Liver (tissue), 9 donors: ENCODE data around the gene KIF2B. TPM values are rescaled to one million over a fixed set of nuclear protein-coding genes. Genes with fewer than 3 reads are reported as not detected.

Experiments used
- DNase-seq: peaks from one replicate; pipeline ENCODE4 v3.0.0-alpha.2; 2017; ENCODE audit warnings: low spot score
- H3K27ac ChIP-seq, 2 donors: one replicate each; pipeline ENCODE4 v1.7.0; 2013; ENCODE audit warnings: inconsistent platforms in 2 of 2, low read length in 2 of 2, control low read depth in 1 of 2, low read depth in 1 of 2, mild to moderate bottlenecking in 1 of 2
- H3K27me3 ChIP-seq, 4 donors: one replicate each; pipeline versions ENCODE4 v1.6.1 to v1.7.0; 2013; ENCODE audit warnings: low read length in 3 of 4, inconsistent platforms in 1 of 4, mild to moderate bottlenecking in 1 of 4, moderate library complexity in 1 of 4; ENCODE audit not compliant: control insufficient read depth in 4 of 4, insufficient read depth in 4 of 4
- H3K36me3 ChIP-seq, 4 donors: one replicate each; pipeline versions ENCODE4 v1.6.1 to v1.7.0; 2013; ENCODE audit warnings: low read length in 3 of 4, mild to moderate bottlenecking in 3 of 4, low read depth in 1 of 4, moderate library complexity in 1 of 4; ENCODE audit not compliant: control insufficient read depth in 4 of 4, insufficient read depth in 3 of 4
- H3K4me1 ChIP-seq, 4 donors: one replicate each; pipeline versions ENCODE4 v1.6.1 to v1.7.0; 2013; ENCODE audit warnings: low read length in 3 of 4, mild to moderate bottlenecking in 3 of 4, moderate library complexity in 1 of 4; ENCODE audit not compliant: control insufficient read depth in 4 of 4, insufficient read depth in 4 of 4
- H3K4me3 ChIP-seq, 3 donors: one replicate each; pipeline versions ENCODE4 v1.6.1 to v1.7.0; 2013; ENCODE audit warnings: low read length in 3 of 3, control low read depth in 1 of 3, low read depth in 1 of 3, mild to moderate bottlenecking in 1 of 3
- H3K9ac ChIP-seq, 2 donors: one replicate each; pipeline ENCODE4 v1.7.0; 2013; ENCODE audit warnings: low read length in 2 of 2, mild to moderate bottlenecking in 2 of 2, moderate library complexity in 2 of 2, control low read depth in 1 of 2, low read depth in 1 of 2
- H3K9me3 ChIP-seq, 4 donors: one replicate each; pipeline versions ENCODE4 v1.6.1 to v1.7.0; 2013; ENCODE audit warnings: low read length in 3 of 4; ENCODE audit not compliant: control insufficient read depth in 4 of 4
- ATF3 ChIP-seq: IDR thresholded peaks from 2 replicates; pipeline ENCODE4 v1.6.1; 2016; ENCODE audit warnings: antibody characterized with exemption
- CTCF ChIP-seq: fragments of 150-350 bp; IDR thresholded peaks from 2 replicates; pipeline ENCODE4 v1.5.1; 2017; ENCODE audit warnings: improper control_type of control experiment, low read depth, low read length; ENCODE audit not compliant: missing input control
- EGR1 ChIP-seq, 2 donors: IDR thresholded peaks; 2 replicates each; pipeline ENCODE4 v1.6.1; 2016 to 2018; ENCODE audit warnings: antibody characterized with exemption in 2 of 2, low read depth in 2 of 2
- FOXA1 ChIP-seq: IDR thresholded peaks from 2 replicates; pipeline ENCODE4 v1.6.1; 2016; ENCODE audit warnings: antibody characterized with exemption
- FOXA2 ChIP-seq: IDR thresholded peaks from 2 replicates; pipeline ENCODE4 v1.6.1; 2016; ENCODE audit warnings: antibody characterized with exemption
- GABPA ChIP-seq, 2 donors: IDR thresholded peaks in 1 of 2; conservative IDR thresholded peaks in 1 of 2; 2 replicates each; pipeline ENCODE4 v1.6.1; 2016; ENCODE audit warnings: antibody characterized with exemption in 2 of 2, mild to moderate bottlenecking in 1 of 2, moderate library complexity in 1 of 2
- HNF4A ChIP-seq, 2 donors: conservative IDR thresholded peaks; 2 replicates each; pipeline ENCODE4 v1.6.1; 2016; ENCODE audit warnings: antibody characterized with exemption in 2 of 2, mild to moderate bottlenecking in 2 of 2
- HNF4G ChIP-seq: IDR thresholded peaks from 2 replicates; pipeline ENCODE4 v1.6.1; 2016; ENCODE audit warnings: antibody characterized with exemption
- JUND ChIP-seq, 2 donors: IDR thresholded peaks; 2 replicates each; pipeline ENCODE4 v1.6.1; 2016; ENCODE audit warnings: antibody characterized with exemption in 2 of 2
- MAX ChIP-seq: IDR thresholded peaks from 2 replicates; pipeline ENCODE4 v1.6.1; 2016; ENCODE audit warnings: antibody characterized with exemption
- NR2F2 ChIP-seq: IDR thresholded peaks from 2 replicates; pipeline ENCODE4 v1.6.1; 2016; ENCODE audit warnings: antibody characterized with exemption
- RAD21 ChIP-seq, 2 donors: IDR thresholded peaks; 2 replicates each; pipeline ENCODE4 v1.6.1; 2016; ENCODE audit warnings: antibody characterized with exemption in 2 of 2, mild to moderate bottlenecking in 2 of 2
- REST ChIP-seq: IDR thresholded peaks from 2 replicates; pipeline ENCODE4 v1.6.1; 2016; ENCODE audit warnings: antibody characterized with exemption, mild to moderate bottlenecking
- RXRA ChIP-seq, 2 donors: IDR thresholded peaks; 2 replicates each; pipeline ENCODE4 v1.6.1; 2017 to 2018; ENCODE audit warnings: antibody characterized with exemption in 2 of 2, mild to moderate bottlenecking in 1 of 2
- SP1 ChIP-seq: IDR thresholded peaks from 2 replicates; pipeline ENCODE4 v1.6.1; 2018; ENCODE audit warnings: antibody characterized with exemption, mild to moderate bottlenecking
- TAF1 ChIP-seq: conservative IDR thresholded peaks from 2 replicates; pipeline ENCODE4 v1.6.1; 2016; ENCODE audit warnings: antibody characterized with exemption, mild to moderate bottlenecking
- YY1 ChIP-seq: IDR thresholded peaks from 2 replicates; pipeline ENCODE4 v1.6.1; 2016; ENCODE audit warnings: antibody characterized with exemption, mild to moderate bottlenecking
- ZBTB33 ChIP-seq: IDR thresholded peaks from 2 replicates; pipeline ENCODE4 v1.6.1; 2016; ENCODE audit warnings: antibody characterized with exemption
- WGBS: extraction: QIAGEN DNeasy Blood & Tissue Kit; methylation state at CpG from one replicate; pipeline ENCODE4 v1.1.7; 2013; 5-methylcytosine and 5-hydroxymethylcytosine counted together
- polyA plus RNA-seq, 2 donors: library from polyadenylated mRNA; stranded (reverse) in 1 of 2; unstranded in 1 of 2; fragments of 200-250 nt in 1 of 2; fragments of >200 nt in 1 of 2; fragmentation: Nextera tagmentation in 1 of 2; extraction: Ambion mirVana in 1 of 2; gene quantifications; one replicate each; pipeline versions ENCODE4 v1.2.1 to v1.2.3, GENCODE V29; 2013 to 2015
- total RNA-seq, 2 donors: library from RNA; depleted of rRNA; stranded (reverse); fragments of >200 nt; gene quantifications; one replicate each; pipeline ENCODE4 v1.2.3, GENCODE V29; 2014
- donor health status: healthy.
- donor health status: healthy.
- donor health status: healthy.
- donor health status: healthy.
- donor health status: healthy.

KIF2B gene
- total and polyA plus RNA-seq, 4 donors = not detected

GRCh38 chr17:53837131-53837530, 14.4 kb downstream of the KIF2B start:
- H3K4me3 ChIP-seq = no peak overlapping the region
- H3K9ac ChIP-seq = no peak overlapping the region
- H3K9me3 ChIP-seq = no peaks in the 10 kb centered on the region
- no peaks in the 10 kb centered on the region for H3K36me3 ChIP-seq
- DNase-seq = no peak
- no peak for TF ChIP-seq YY1
- no peak overlapping the region for H3K27ac ChIP-seq
- H3K4me1 ChIP-seq = no peaks in the 10 kb centered on the region
- peaks cover 0 to 4% (median 0%) of the 10 kb centered on the region in 4 donors for H3K27me3 ChIP-seq

- H3K36me3 ChIP-seq = no peaks in the 10 kb centered on the region
- no peak for DNase-seq
- WGBS = 76% methylated on average over 5 of the region's 5 CpGs
- peaks cover 0 to 2% (median 0%) of the 10 kb centered on the region in 4 donors for H3K27me3 ChIP-seq
- TF ChIP-seq TAF1 = no peak
- TF ChIP-seq SP1 = no peak
- no peak for TF ChIP-seq CTCF
- TF ChIP-seq YY1 = no peak
- no peak for TF ChIP-seq JUND (IDR thresholded peaks at IDR 0.05)
- no peak for TF ChIP-seq EGR1 (IDR thresholded peaks at IDR 0.05; ENCODE audit: low read depth in 2 of 2)
- TF ChIP-seq GABPA (IDR thresholded peaks at IDR 0.05 in 1 of 2, conservative IDR thresholded peaks at IDR 0.05 in 1 of 2) = no peak
- TF ChIP-seq NR2F2 = no peak
- no peak for TF ChIP-seq ATF3
- TF ChIP-seq RAD21 (IDR thresholded peaks at IDR 0.05) = no peak
- TF ChIP-seq HNF4G = no peak
- no peak for TF ChIP-seq FOXA2
- no peak for TF ChIP-seq REST
- TF ChIP-seq MAX = no peak
- no peak for TF ChIP-seq FOXA1
- TF ChIP-seq RXRA (IDR thresholded peaks at IDR 0.05) = no peak
- no peak for TF ChIP-seq HNF4A (conservative IDR thresholded peaks at IDR 0.05)
- TF ChIP-seq ZBTB33 = no peak
- no peak overlapping the region for H3K27ac ChIP-seq
- H3K4me1 ChIP-seq = no peaks in the 10 kb centered on the region
- H3K9me3 ChIP-seq = peaks cover 0 to 2% (median 0%) of the 10 kb centered on the region in 4 donors
- no peak overlapping the region for H3K9ac ChIP-seq
- no peak overlapping the region for H3K4me3 ChIP-seq
These were observed 21.9 kb downstream of the KIF2B start for GRCh38 chr17:53844491-53845107.
